Activated gamma-delta T cell treated with Interleukin-2 at 50 U/mL for 16 hours (primary cell): Measurements from ENCODE around the gene MPIG6B.

Source experiments
- DNase-seq: peaks from one replicate; pipeline ENCODE4 v3.0.0-alpha.2; 2020

Gene MPIG6B, protein sequence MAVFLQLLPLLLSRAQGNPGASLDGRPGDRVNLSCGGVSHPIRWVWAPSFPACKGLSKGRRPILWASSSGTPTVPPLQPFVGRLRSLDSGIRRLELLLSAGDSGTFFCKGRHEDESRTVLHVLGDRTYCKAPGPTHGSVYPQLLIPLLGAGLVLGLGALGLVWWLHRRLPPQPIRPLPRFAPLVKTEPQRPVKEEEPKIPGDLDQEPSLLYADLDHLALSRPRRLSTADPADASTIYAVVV

DNA sequence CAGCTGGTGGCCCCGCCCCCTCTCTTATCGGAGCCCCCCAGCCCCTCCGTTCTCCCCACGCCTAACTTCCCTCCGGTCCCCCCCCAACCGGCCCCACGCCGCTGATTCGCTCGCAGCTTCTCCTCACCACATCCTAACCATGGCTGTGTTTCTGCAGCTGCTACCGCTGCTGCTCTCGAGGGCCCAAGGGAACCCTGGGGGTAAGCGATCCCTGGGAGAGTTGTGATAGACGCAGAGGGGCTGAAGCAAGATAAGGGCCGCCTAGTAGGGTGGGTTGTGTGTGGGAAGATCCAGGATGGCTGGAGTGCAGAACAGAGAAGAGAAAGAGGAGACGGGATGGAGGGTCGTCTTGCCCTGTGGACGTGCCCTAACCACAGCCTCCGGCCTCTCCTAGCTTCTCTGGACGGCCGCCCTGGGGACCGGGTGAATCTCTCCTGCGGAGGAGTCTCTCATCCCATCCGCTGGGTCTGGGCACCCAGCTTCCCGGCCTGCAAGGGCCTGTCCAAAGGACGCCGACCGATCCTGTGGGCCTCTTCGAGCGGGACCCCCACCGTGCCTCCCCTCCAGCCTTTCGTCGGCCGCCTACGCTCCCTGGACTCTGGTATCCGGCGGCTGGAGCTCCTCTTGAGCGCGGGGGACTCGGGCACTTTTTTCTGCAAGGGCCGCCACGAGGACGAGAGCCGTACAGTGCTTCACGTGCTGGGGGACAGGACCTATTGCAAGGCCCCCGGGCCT, at the start of gene MPIG6B:
MPIG6B (plus strand) TSS at position 129 of the 735 bp plus-strand sequence; CDS start at position 140, 11 bp downstream.
- DNase-seq = no peak

- DNase-seq = no peak
Observed at GRCh38 chr6:31676322-31676903, 46.8 kb upstream of the MPIG6B start.

DNA sequence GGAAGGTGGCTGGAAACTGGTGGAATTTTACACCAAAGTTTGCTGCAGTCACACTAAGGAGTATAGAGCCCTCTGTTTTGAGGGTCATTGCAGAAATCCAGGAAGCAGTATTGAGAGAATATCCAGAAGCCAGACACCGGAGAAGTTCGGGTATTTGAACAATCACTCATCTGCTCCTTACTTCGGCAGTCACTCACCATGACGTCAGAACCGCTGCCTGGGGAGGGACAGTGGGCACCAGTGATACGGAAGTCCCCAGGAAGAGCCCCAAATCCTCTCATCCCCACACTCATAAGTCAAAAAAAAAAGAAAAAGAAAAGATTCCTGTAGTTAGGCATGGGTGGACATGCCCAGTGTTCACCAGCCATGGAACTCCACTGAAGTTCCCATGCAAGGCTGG, 46.3 kb upstream of the MPIG6B start:
- no peak for DNase-seq

GRCh38 chr6:31677955-31678354, 45.2 kb upstream of the MPIG6B start:
- DNase-seq = no peak

DNA sequence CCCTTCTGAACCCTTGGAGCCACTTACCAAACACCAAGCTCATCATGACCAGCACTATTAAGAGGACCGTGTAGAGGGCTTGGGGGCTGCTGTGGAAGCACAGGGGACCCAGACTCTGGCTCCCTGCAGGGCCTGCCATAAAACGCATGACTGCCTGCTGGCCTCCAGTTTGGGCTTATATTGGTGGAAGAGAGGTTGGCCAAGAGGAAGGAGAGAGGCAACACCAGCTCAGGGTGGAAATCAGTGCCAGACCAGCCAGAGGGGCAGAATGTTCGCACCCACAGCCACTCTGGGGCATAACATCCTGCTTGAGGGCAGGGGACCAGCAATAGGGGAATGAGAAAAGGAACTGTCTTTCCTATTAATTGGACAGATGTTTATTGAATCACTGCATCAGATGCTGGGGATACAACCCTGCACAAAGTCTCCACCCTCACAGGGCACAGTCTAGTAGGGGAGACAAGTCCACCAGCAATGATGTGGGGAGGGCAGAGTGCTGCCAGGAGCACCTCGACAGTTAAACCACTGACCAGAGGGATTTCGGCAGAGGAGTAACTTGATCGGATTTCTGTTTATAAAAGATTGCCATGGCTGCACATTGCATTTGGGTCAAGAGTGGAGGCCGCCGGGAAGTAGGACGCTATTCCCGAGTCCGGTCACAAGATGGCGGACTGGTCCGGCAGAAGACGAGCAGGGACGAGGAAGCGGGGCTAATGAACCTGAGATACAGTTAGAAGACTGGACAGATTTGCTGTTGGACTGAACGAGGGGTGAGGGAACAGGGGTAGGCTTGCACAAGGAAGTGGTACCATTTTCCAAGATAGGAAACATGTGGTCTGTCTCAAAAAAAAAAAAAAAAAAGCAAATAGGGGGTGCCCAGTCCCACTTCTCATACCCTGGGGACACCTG, 42.7 kb upstream of the MPIG6B start, which contains the start of gene LY6G5C:
LY6G5C (minus strand) TSS at position 842 of the 909 bp plus-strand sequence; CDS start at position 148, 694 bp downstream.
- peak; percentile 68 for DNase-seq

DNA sequence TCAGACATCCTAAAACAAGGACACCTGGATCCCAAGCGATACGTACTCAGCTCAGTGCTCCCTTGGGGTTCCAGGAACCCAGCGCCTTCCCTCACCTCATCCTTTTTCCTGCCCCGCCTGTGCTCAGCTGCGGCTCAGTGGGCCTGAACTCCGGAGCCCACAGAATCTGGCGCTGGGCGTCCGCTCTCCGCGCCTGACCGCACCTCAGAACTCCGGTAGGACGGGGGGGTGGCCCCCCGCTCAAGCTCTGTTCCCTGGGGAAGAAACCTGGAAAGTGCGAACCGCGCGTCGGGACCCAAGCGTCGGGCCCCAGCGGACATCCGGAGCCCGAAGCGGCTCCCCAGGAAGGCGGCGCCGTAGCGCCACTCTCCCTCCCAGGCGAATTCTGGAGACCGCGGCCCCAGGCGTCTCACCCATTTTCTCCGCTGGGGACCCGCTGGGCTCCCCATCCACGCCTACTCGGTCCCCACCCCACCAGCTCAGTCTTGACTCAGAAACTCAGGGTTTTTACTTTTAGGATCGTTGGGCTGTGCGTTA, 42.0 kb upstream of the MPIG6B start:
- no peak for DNase-seq

GRCh38 chr6:31683591-31683990, 39.6 kb upstream of the MPIG6B start:
- DNase-seq = no peak

DNA sequence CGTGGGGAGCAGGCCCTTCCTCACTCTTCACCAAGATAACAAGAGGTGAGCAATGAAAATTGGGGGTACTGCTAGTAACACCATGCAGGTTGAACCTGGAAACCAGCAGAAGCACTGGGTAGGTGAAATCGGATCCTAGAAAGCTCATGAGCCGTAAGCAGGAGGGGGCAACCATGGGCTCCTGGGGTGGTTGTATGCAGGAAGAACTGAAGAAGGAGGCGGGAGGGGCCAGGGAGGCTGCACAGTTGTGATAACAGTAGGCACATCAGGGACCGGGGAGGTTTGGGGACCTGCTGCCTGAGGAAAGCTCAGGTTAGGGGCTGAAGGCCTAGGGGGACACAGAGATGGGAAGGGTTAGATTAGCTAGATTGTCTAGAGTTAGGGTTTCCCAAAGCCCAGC, 36.7 kb upstream of the MPIG6B start:
- DNase-seq = no peak

DNA sequence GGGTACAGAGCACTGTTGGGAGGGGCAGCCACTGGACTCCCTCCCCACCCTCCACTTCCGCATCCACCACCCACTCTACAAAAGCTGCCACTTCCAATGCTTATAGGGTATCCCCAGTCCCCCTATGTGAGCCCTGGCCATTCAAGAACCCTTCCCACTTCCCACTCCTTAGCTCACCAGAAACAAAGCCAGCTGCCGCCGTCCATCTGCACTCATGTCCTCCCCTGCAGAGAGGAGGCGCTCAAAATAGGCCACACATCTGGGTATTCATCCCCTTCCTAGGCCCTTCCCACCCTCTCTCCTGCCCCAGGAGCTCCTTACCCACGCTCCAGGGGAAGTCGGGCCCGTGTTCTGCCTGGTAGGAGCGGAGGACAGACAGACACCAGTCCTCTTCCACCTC, 35.9 kb upstream of the MPIG6B start:
- no peak for DNase-seq

DNA sequence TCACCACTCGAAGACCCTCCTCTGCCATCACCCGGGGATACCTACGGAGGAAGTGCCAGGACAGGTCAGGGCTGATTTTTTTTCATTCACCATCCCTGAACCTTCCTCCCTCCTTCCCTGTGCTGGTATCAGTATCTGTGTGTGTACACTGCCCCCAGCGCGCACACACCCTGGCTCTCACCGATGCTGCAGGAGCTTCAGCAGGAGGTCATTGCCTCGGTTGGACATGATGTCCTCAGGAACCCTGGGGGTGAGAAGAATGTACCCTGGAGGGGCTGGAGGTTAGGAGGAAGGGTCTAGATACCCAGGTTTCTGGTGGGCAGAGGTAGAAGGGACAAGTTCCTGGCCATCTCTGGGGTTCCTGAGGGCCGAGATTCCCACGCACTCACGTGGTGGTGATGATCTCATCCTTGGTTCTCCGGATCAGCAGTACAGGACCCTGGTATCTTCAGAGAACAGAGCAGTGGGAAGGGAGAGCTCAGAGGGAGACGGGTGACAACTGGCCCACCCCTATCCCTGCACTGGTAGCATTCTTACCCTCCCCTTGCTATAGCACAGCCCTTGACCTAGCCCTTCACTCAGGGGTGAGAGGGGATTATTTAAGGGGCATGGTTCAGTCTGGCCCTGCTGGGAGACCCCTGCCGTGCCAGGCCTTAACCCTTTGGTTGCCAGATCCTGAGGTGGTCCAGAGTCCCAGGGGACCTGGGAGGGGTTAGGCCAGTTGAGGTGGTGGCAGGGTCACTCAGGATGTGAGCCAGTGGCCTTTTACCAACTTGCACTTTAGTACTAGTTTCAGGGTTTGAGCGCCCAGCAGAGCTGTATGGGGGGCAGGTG, 35.1 kb upstream of the MPIG6B start:
- no peak for DNase-seq

DNA sequence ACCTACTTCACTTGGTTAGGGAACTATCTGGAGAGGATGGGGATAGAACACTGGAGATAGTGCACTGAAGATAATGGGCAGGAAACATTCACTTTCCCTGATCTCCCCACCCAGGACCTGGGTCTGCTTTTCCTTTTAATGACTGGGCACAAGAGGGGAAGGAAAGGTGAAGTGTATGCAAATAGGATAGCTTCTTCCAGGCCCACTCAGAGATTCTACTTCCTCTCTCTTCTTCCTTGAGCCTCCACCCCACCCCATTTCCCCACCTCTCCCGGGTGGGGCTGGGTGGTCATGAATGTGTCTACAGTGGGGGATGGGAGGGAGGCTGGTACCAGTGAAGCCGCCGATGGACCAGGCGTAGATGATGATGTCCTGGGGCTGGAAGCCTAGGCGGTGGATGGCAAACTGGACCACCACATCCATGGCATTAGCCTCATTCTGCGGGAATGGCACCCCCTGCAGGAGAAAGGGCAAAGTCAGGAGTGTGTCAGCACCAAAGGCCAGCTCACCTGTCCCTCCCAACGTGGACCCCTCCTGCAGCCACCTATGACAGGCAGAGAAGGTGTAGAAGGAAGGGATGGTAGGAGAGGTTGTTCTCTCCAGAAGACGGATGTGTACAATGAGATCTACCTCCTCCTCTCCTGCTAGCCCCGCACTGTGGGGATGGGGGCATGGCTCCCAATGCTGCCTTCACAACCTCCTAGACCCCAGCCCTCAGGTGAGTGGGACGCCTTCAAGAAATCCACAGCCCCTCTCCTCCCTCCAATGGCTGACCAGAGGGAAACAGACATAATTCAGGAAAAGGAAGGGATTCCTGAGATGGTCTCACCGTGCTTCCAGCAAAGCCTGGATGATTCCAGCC, 33.7 kb upstream of the MPIG6B start:
- DNase-seq = no peak

GRCh38 chr6:31690231-31691077, 32.7 kb upstream of the MPIG6B start:
- DNase-seq = no peak

- no peak for DNase-seq
Observed at GRCh38 chr6:31691078-31691463, 32.1 kb upstream of the MPIG6B start.

DNA sequence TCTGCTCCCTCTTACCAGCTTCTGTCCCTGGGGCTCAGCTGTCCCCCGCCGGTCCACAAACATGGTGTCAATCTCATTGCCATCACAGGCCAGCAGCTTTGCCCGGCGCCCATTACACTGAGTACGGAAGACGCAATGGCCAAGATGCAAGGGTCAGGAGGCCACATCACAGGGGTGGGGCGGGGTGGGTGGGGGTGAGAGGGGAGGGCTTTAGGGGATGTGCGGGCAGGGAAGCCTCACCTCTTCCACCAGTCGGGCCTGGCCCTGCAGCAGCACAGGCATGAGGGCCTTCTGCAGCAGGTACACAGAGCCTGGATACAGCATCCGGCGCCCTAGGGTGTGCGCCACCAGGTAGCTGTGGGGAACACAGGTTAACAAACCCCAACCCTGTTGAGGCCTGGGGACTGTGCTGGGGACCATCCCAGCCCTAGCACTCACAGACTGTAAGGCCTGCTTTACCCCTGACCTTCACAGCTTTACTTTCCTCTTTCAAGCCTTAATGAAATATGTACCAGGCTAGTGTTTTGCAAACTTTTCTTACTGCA, 31.5 kb upstream of the MPIG6B start:
- DNase-seq = no peak

DNA sequence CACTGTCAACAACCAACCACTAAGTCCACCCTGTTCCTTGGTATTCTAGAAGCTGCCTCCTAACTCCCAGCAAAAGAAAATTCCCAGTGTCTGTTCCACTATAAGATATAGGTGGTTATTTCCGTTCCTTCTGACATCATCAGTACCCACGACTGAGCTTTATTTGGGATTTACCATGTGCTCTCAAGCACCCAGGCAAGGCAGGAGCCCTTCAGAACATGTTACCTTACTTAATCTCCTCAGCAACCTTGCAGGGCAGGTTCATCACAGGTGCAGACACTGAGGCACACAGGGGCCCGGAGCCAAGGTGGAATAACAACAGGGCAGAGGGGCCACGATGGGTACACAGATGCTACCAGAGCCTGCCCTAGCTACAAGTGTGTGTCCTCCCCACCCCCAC, 30.8 kb upstream of the MPIG6B start:
- DNase-seq = no peak

GRCh38 chr6:31692886-31693285, 30.3 kb upstream of the MPIG6B start:
- no peak for DNase-seq

DNA sequence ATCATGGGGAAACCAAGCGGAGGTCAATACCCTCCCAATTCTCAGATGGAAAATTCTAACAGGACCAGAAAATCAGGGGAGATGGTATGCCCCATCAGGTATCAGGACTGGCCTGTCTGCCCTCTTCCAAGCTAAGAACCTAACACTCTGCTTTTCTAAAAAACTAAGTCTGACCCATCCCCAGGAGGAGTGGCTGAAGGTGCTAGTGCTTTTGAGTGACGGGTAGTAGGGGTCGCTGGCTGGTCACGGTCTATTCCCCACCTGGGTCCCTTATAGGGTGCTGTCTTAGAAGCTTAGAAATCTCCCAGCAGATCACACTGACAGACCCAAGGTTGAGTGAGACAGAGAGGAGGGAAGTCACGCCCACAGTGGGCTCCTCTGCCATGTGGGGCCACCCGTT, 29.6 kb upstream of the MPIG6B start:
- DNase-seq = no peak

DNA sequence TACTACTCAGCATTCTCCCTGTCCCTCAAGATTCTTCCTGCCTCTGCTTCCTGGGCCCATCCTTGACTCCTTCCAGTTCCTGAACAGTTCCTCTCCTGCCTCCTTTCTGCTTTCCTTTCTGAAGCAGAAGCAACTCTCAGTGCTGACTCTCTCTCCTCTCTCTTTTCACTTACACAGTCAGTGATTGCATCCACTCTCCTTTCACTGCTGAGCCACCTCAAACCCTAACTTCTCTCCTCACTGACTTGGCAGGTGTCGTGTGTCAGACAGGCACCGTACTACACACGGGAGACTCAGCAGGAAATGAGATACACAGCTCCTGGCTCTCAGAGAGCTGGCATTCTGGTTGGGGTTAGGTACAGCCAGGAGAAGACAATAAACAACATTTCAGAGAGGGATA, 25.6 kb upstream of the MPIG6B start:
- no peak for DNase-seq

- DNase-seq = no peak
Observed at GRCh38 chr6:31700740-31701401, 22.3 kb upstream of the MPIG6B start.
